ENCODE measurements around the gene ACTG1. TPM values are rescaled to one million over a fixed set of nuclear protein-coding genes. Genes with fewer than 3 reads are reported as not detected.

The ACTG1 gene
- total RNA-seq, 3 donors from 2014 or later, result 1,922 to 4,060 (median 3,184) TPM

- intact Hi-C loops (cut with DNase I, micrococcal nuclease), result no loop called here
- Histone ChIP-seq H3K4me3 (no peak overlapping the region), H3K36me3 (ENCODE audit: low read depth) (no peaks in the 10 kb centered on the region), H3K4me1 (ENCODE audit: low read depth) (peaks cover 22% of the 10 kb centered on the region), H3K9me3 (no peaks in the 10 kb centered on the region)
- DNase-seq (no peak), ATAC-seq (no peak)
- no peak for TF ChIP-seq CTCF (IDR thresholded peaks at IDR 0.05)
Measured at GRCh38 chr17:81524039-81524864, 11.7 kb upstream of the ACTG1 start.

GRCh38 chr17:81523402-81524038 lies 10.9 kb upstream of the ACTG1 start:
- H3K4me3 ChIP-seq, result no peak overlapping the region
- DNase-seq (no peak), ATAC-seq (no peak)
- H3K9me3 ChIP-seq, result no peaks in the 10 kb centered on the region
- no peaks in the 10 kb centered on the region for H3K36me3 ChIP-seq (ENCODE audit: low read depth)
- peaks cover 22% of the 10 kb centered on the region for H3K4me1 ChIP-seq (ENCODE audit: low read depth)
- TF ChIP-seq CTCF (IDR thresholded peaks at IDR 0.05), result no peak
- intact Hi-C loops (cut with DNase I, micrococcal nuclease), result no loop called here

GRCh38 chr17:81522491-81523401 lies 10.1 kb upstream of the ACTG1 start:
- no peak for ATAC-seq
- peak in 1 of 3 donors; percentile 20 for DNase-seq
- Histone ChIP-seq H3K4me3 (no peak overlapping the region), H3K36me3 (ENCODE audit: low read depth) (no peaks in the 10 kb centered on the region), H3K4me1 (ENCODE audit: low read depth) (peaks cover 20% of the 10 kb centered on the region), H3K9me3 (no peaks in the 10 kb centered on the region)
- intact Hi-C loops (cut with DNase I, micrococcal nuclease), result no loop called here
- no peak for TF ChIP-seq CTCF (IDR thresholded peaks at IDR 0.05)

- Histone ChIP-seq H3K9me3 (no peaks in the 10 kb centered on the region), H3K4me3 (no peak overlapping the region), H3K4me1 (ENCODE audit: low read depth) (peaks cover 32% of the 10 kb centered on the region), H3K36me3 (ENCODE audit: low read depth) (no peaks in the 10 kb centered on the region)
- TF ChIP-seq CTCF (IDR thresholded peaks at IDR 0.05), result no peak
- DNase-seq (peak; percentile 19 to 61 (median 56)), ATAC-seq (peak; percentile 1)
- intact Hi-C loops (cut with DNase I, micrococcal nuclease), result no loop called here
Measured at GRCh38 chr17:81520021-81520901, 7.7 kb upstream of the ACTG1 start.
